ENCODE measurements around the gene UCK1. TPM values are rescaled to one million over a fixed set of nuclear protein-coding genes. Genes with fewer than 3 reads are reported as not detected.
"Not testable (repeated sequence)": the region's sequence is repeated elsewhere in the genome, so short reads cannot be mapped to it uniquely, and the experiment has no call there.

UCK1 gene
- total and polyA plus RNA-seq, 4 donors = 24.5 to 45.7 (median 32.0) TPM

- no peaks in the 10 kb centered on the region for H3K9me3 ChIP-seq (ENCODE audit: control insufficient read depth, low read length)
- H3K27ac ChIP-seq (ENCODE audit: low read depth in 1 of 2, low read length in 2 of 2) = no peak overlapping the region
- ATAC-seq (ENCODE audit: low FRiP score) (no peak), DNase-seq (no peak)
- H3K27me3 ChIP-seq (ENCODE audit: control insufficient read depth in 1 of 2, insufficient read depth in 2 of 2, low read length in 1 of 2) = no peaks in the 10 kb centered on the region
- intact Hi-C loops (cut with DNase I) = no loop called here
- peaks cover 0 to 14% of the 10 kb centered on the region in 2 donors for H3K36me3 ChIP-seq (ENCODE audit: control insufficient read depth in 1 of 2, insufficient read depth in 2 of 2, low read length in 1 of 2)
- H3K4me1 ChIP-seq (ENCODE audit: control insufficient read depth in 1 of 2, insufficient read depth in 2 of 2, low read length in 2 of 2) = no peaks in the 10 kb centered on the region
- 78 to 81% methylated on average over 16 of the region's 16 CpGs for WGBS, 2 donors
- H3K4me3 ChIP-seq (ENCODE audit: low read length in 2 of 2) = no peak overlapping the region
Observed at GRCh38 chr9:131520503-131520902, 10.6 kb downstream of the UCK1 start.

- Histone ChIP-seq H3K4me1 (ENCODE audit: control insufficient read depth in 1 of 2, insufficient read depth in 2 of 2, low read length in 2 of 2) (no peaks in the 10 kb centered on the region), H3K27ac (ENCODE audit: low read depth in 1 of 2, low read length in 2 of 2) (no peak overlapping the region), H3K4me3 (ENCODE audit: low read length in 2 of 2) (no peak overlapping the region), H3K9me3 (ENCODE audit: control insufficient read depth, low read length) (no peaks in the 10 kb centered on the region), H3K36me3 (ENCODE audit: control insufficient read depth in 1 of 2, insufficient read depth in 2 of 2, low read length in 1 of 2) (peaks cover 0 to 12% of the 10 kb centered on the region in 2 donors), H3K27me3 (ENCODE audit: control insufficient read depth in 1 of 2, insufficient read depth in 2 of 2, low read length in 1 of 2) (no peaks in the 10 kb centered on the region)
- intact Hi-C loops (cut with DNase I) = no loop called here
- DNase-seq = no peak
- no peak for ATAC-seq (ENCODE audit: low FRiP score)
- 94 to 96% methylated on average over 20 of the region's 20 CpGs for WGBS, 2 donors
Observed at GRCh38 chr9:131518553-131518952, 12.5 kb downstream of the UCK1 start.

- WGBS, 2 donors = 75 to 88% methylated on average over 11 of the region's 11 CpGs
- Histone ChIP-seq H3K4me3 (ENCODE audit: low read length in 2 of 2) (no peak overlapping the region), H3K27ac (ENCODE audit: low read depth in 1 of 2, low read length in 2 of 2) (no peak overlapping the region), H3K27me3 (ENCODE audit: control insufficient read depth in 1 of 2, insufficient read depth in 2 of 2, low read length in 1 of 2) (no peaks in the 10 kb centered on the region), H3K4me1 (ENCODE audit: control insufficient read depth in 1 of 2, insufficient read depth in 2 of 2, low read length in 2 of 2) (no peaks in the 10 kb centered on the region), H3K9me3 (ENCODE audit: control insufficient read depth, low read length) (no peaks in the 10 kb centered on the region), H3K36me3 (ENCODE audit: control insufficient read depth in 1 of 2, insufficient read depth in 2 of 2, low read length in 1 of 2) (peaks cover 0 to 12% of the 10 kb centered on the region in 2 donors)
- intact Hi-C loops (cut with DNase I) = no loop called here
- DNase-seq = no peak
- no peak for ATAC-seq (ENCODE audit: low FRiP score)
Observed at GRCh38 chr9:131517761-131518190, 13.3 kb downstream of the UCK1 start.

GRCh38 chr9:131516930-131517329 lies 14.1 kb downstream of the UCK1 start:
- Histone ChIP-seq H3K27ac (ENCODE audit: low read depth in 1 of 2, low read length in 2 of 2) (no peak overlapping the region), H3K27me3 (ENCODE audit: control insufficient read depth in 1 of 2, insufficient read depth in 2 of 2, low read length in 1 of 2) (no peaks in the 10 kb centered on the region), H3K4me3 (ENCODE audit: low read length in 2 of 2) (no peak overlapping the region), H3K9me3 (ENCODE audit: control insufficient read depth, low read length) (no peaks in the 10 kb centered on the region), H3K36me3 (ENCODE audit: control insufficient read depth in 1 of 2, insufficient read depth in 2 of 2, low read length in 1 of 2) (peaks cover 0 to 12% of the 10 kb centered on the region in 2 donors), H3K4me1 (ENCODE audit: control insufficient read depth in 1 of 2, insufficient read depth in 2 of 2, low read length in 2 of 2) (no peaks in the 10 kb centered on the region)
- ATAC-seq (ENCODE audit: low FRiP score) = no peak
- DNase-seq = no peak
- intact Hi-C loops (cut with DNase I) = no loop called here
- 92 to 96% methylated on average over 9 of the region's 9 CpGs for WGBS, 2 donors

GRCh38 chr9:131516100-131516499 lies 15.0 kb downstream of the UCK1 start:
- no peaks in the 10 kb centered on the region for H3K9me3 ChIP-seq (ENCODE audit: control insufficient read depth, low read length)
- peaks cover 0 to 13% of the 10 kb centered on the region in 2 donors for H3K36me3 ChIP-seq (ENCODE audit: control insufficient read depth in 1 of 2, insufficient read depth in 2 of 2, low read length in 1 of 2)
- no peak overlapping the region for H3K4me3 ChIP-seq (ENCODE audit: low read length in 2 of 2)
- no peak overlapping the region for H3K27ac ChIP-seq (ENCODE audit: low read depth in 1 of 2, low read length in 2 of 2)
- DNase-seq (no peak), ATAC-seq (ENCODE audit: low FRiP score) (no peak)
- no peaks in the 10 kb centered on the region for H3K4me1 ChIP-seq (ENCODE audit: control insufficient read depth in 1 of 2, insufficient read depth in 2 of 2, low read length in 2 of 2)
- 88 to 90% methylated on average over 14 to 15 of the region's 15 CpGs for whole genome bisulfite sequencing, 2 donors
- intact Hi-C loops (cut with DNase I) = no loop called here
- H3K27me3 ChIP-seq (ENCODE audit: control insufficient read depth in 1 of 2, insufficient read depth in 2 of 2, low read length in 1 of 2) = no peaks in the 10 kb centered on the region

- intact Hi-C loops (cut with DNase I) = not testable (repeated sequence)
- H3K36me3 ChIP-seq (ENCODE audit: control insufficient read depth in 1 of 2, insufficient read depth in 2 of 2, low read length in 1 of 2) = peaks cover 0 to 17% of the 10 kb centered on the region in 2 donors
- 87% methylated on average over 10 to 12 of the region's 12 CpGs for WGBS, 2 donors
Observed at GRCh38 chr9:131515559-131516031, 15.5 kb downstream of the UCK1 start.

GRCh38 chr9:131513177-131513576 lies 17.9 kb downstream of the UCK1 start:
- no peaks in the 10 kb centered on the region for H3K4me1 ChIP-seq (ENCODE audit: control insufficient read depth in 1 of 2, insufficient read depth in 2 of 2, low read length in 2 of 2)
- no peaks in the 10 kb centered on the region for H3K9me3 ChIP-seq (ENCODE audit: control insufficient read depth, low read length)
- DNase-seq = no peak
- H3K36me3 ChIP-seq (ENCODE audit: control insufficient read depth in 1 of 2, insufficient read depth in 2 of 2, low read length in 1 of 2) = peaks cover 0 to 13% of the 10 kb centered on the region in 2 donors
- H3K27ac ChIP-seq (ENCODE audit: low read depth in 1 of 2, low read length in 2 of 2) = no peak overlapping the region
- H3K4me3 ChIP-seq (ENCODE audit: low read length in 2 of 2) = no peak overlapping the region
- no peak for ATAC-seq (ENCODE audit: low FRiP score)
- WGBS, 2 donors = 93% methylated on average over 15 of the region's 15 CpGs
- H3K27me3 ChIP-seq (ENCODE audit: control insufficient read depth in 1 of 2, insufficient read depth in 2 of 2, low read length in 1 of 2) = no peaks in the 10 kb centered on the region
- intact Hi-C loops (cut with DNase I) = no loop called here

More at GRCh38 chr9:131515559-131516031, 15.5 kb downstream of the UCK1 start:
- DNase-seq; ATAC-seq (ENCODE audit: low FRiP score); H3K4me3 ChIP-seq (ENCODE audit: low read length in 2 of 2); H3K27me3 ChIP-seq (ENCODE audit: control insufficient read depth in 1 of 2, insufficient read depth in 2 of 2, low read length in 1 of 2); H3K9me3 ChIP-seq (ENCODE audit: control insufficient read depth, low read length); H3K4me1 ChIP-seq (ENCODE audit: control insufficient read depth in 1 of 2, insufficient read depth in 2 of 2, low read length in 2 of 2); H3K27ac ChIP-seq (ENCODE audit: low read depth in 1 of 2, low read length in 2 of 2): not testable (repeated sequence)

GRCh38 chr9:131511880-131512279 lies 19.2 kb downstream of the UCK1 start:
- DNase-seq (no peak), ATAC-seq (ENCODE audit: low FRiP score) (no peak)
- no peak overlapping the region for H3K4me3 ChIP-seq (ENCODE audit: low read length in 2 of 2)
- H3K9me3 ChIP-seq (ENCODE audit: control insufficient read depth, low read length) = no peaks in the 10 kb centered on the region
- H3K4me1 ChIP-seq (ENCODE audit: control insufficient read depth in 1 of 2, insufficient read depth in 2 of 2, low read length in 2 of 2) = no peaks in the 10 kb centered on the region
- H3K27me3 ChIP-seq (ENCODE audit: control insufficient read depth in 1 of 2, insufficient read depth in 2 of 2, low read length in 1 of 2) = no peaks in the 10 kb centered on the region
- peaks cover 0 to 13% of the 10 kb centered on the region in 2 donors for H3K36me3 ChIP-seq (ENCODE audit: control insufficient read depth in 1 of 2, insufficient read depth in 2 of 2, low read length in 1 of 2)
- intact Hi-C loops (cut with DNase I) = no loop called here
- no peak overlapping the region for H3K27ac ChIP-seq (ENCODE audit: low read depth in 1 of 2, low read length in 2 of 2)
- WGBS, 2 donors = 91 to 95% methylated on average over 6 of the region's 6 CpGs

GRCh38 chr9:131511416-131511815 lies 19.6 kb downstream of the UCK1 start:
- WGBS, 2 donors = 79 to 80% methylated on average over 7 of the region's 7 CpGs
- H3K27ac ChIP-seq (ENCODE audit: low read depth in 1 of 2, low read length in 2 of 2) = no peak overlapping the region

More at GRCh38 chr9:131511416-131511815, 19.6 kb downstream of the UCK1 start:
- intact Hi-C loops (cut with DNase I) = no loop called here
- DNase-seq (no peak), ATAC-seq (ENCODE audit: low FRiP score) (no peak)
- Histone ChIP-seq H3K9me3 (ENCODE audit: control insufficient read depth, low read length) (no peaks in the 10 kb centered on the region), H3K36me3 (ENCODE audit: control insufficient read depth in 1 of 2, insufficient read depth in 2 of 2, low read length in 1 of 2) (peaks cover 0 to 13% of the 10 kb centered on the region in 2 donors), H3K27me3 (ENCODE audit: control insufficient read depth in 1 of 2, insufficient read depth in 2 of 2, low read length in 1 of 2) (no peaks in the 10 kb centered on the region), H3K4me1 (ENCODE audit: control insufficient read depth in 1 of 2, insufficient read depth in 2 of 2, low read length in 2 of 2) (no peaks in the 10 kb centered on the region), H3K4me3 (ENCODE audit: low read length in 2 of 2) (no peak overlapping the region)

Data from aorta (tissue), 5 donors.